NCI-H1105 treated with DMSO at 0.1 percent for 48 hours (cell line): ENCODE results near the gene SNRNP70.

ENCODE experiments used
- DNase-seq: peaks from one replicate; lab custom pipeline; 2025; lab: John Stamatoyannopoulos, UW

SNRNP70 gene

GRCh38 chr19:49102303-49102702 is 17.1 kb downstream of the SNRNP70 start:
- no peak for DNase-seq

DNA sequence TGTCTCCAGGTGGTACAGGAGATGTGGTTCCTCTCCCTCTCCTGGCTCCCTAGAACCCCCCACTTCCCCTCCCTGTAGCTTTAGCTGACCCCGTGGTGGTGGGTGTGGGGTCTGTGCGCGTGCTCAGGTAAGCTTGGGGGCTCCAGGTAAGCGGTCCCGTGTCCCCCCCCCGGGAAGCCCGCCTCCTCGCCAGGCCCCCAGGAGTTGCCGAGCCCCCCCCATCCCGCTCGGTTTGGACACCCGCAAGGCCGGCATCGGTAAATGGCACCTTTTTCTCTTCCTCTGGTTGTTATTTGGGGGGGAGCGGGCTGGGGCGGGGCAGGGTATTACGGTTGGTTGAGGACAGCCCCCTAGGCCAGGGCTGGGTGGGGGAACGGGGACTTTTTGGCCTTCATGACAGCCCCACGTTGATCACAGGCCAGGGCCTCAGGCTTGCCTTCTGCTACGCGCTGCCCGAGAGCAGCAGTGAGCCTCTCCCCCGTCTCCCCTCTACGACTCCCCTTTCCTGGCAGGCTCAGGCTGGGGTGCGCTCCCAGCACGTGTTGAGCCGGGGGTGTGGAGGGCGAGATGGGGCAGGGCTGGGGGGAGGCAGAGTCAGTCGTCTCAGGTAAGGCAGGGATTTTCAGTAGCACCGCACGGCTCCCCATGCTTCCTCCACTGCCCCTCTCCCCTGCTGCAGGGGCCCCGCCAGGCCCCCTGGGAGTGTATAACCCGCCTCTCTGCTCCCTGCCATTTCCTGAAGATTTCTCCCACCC is 18.3 kb downstream of the SNRNP70 start:
- DNase-seq, result no peak

DNA sequence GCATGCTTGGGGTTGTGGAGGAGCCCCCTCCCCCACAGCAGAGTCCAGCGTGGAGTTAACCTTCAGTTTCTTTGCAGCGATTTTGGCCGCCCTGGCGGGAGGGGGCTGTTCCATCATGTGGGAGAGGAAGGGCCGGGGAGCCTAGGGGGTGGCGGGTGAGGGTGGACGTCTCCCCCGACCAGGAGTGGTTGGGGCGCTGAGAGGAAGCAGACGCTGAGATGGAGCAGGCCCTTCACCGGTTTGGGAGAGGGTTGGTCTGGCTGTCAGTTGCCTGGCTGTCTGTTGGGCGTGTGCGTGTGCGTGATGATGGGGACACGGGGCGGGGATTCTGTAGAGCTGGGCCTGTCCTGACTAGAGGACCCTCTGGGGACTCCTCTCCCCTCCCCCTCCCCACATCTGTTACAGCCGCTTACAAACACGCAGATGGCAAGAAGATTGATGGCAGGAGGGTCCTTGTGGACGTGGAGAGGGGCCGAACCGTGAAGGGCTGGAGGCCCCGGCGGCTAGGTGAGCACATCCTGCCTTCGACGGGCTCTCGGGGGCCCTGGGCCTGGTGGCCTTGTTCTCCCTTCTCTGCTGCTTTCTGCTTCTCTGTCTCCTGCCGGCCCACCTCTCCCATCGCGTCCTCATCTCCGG is 19.1 kb downstream of the SNRNP70 start:
- DNase-seq, result no peak

DNA sequence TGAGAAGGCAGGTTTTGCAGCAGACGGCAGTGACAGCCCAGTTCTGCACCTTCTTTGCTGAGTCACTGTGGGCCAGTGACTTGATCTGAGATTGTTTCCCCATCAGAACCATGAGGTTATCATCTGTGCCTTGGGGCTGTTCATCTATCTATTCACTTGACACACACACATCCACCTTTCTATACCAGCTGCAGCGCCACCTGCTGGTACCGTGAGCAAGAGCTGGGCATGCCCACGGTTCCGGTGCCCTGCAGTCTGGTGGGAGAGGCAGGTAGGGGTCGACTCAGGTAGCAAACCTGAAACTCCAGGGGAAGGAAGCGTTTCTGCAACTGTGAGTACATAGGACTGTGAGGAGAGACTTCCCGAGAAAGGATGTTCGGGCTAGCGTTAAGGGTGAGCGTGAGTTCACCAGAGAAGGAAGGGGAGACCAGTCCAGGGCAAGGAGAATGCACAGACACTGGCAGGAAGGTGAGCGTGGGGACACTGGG is 21.4 kb downstream of the SNRNP70 start:
- DNase-seq, result peak; percentile 22

GRCh38 chr19:49107625-49108459 is 22.6 kb downstream of the SNRNP70 start:
- DNase-seq, result no peak

DNA sequence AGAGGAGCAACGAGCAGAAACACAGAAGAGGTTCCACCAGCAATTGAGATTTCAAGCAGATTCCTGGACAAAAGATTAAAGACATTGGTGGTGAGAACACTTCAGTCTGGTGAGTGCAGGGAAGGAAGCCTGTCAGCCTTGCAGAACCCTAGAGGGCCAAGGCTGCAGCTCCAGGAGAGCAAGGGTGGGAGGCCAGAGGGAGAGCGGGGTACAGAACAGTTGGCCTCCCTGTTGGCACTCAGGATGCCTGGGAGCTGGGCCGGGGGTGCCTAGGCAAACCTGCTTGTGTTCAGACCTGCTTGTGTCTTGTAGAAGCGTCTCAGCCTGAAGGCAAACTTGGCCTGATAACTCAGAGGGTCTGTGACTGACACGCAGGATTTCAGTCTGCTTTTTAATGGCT is 23.8 kb downstream of the SNRNP70 start:
- no peak for DNase-seq

DNA sequence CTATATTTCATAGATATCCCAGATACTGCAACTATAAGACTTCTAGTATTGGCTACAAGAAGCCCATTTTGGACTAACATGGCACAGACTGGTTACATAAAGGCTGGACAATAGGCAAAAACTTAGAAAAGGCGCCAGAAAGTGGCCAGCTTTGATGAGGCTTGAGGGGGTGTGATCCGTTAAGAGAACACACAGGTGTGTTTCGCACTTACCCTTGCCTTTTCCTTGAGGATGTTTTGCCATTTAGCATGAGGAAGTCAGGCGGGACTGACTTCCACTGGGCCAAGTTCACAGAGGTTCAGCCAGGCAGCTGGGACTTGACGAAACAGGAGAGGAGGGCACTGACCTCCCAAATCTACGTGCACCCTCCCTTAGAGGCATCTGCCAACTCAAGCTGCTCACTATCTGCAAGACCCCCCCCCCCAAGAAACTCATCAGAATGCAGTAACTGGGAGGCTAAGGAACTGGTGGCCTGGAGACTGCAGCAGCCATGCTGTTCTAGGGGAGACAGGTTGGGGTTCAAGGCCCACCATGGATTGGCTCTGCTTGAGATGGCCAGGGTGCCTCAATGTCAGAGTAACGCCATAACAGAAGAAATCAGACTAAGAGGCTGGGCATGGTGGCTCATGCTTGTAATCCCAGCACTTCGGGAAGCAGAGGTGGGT is 24.4 kb downstream of the SNRNP70 start:
- DNase-seq, result no peak

GRCh38 chr19:49110567-49110966 is 25.3 kb downstream of the SNRNP70 start:
- DNase-seq, result no peak

DNA sequence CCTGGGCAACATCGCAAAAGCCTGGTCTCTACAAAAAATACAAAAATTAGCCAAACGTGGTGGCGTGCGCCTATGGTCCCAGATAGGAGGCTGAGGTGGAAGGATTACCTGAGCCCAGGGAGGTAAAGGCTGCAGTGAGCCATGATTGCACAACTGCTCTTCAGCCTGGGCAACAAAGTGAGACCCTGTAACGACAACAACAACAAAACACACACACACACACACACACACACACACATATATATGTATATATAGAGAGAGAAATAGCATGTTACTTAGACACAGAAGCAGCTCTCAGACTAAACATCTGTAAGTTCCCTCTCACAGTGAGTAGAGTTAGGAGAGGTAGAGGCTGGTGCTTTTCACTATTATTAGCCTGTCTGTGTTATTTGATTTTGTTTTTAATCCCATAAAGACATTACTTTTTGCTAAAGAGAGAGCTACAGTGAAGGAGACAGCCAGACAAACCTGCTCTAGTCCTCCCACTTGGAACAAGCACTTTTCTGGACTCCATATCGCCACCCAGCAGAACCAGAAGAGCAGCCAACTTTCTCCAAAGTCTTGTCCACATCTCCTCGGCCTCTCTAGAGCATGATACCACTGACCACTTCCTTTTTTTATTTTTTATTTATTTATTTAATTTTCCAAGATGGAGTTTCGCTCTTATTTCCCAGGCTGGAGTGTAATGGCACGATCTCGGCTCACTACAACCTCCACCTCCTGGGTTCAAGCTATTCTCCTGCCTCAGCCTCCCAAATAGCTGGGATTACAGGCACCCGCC is 26.2 kb downstream of the SNRNP70 start:
- DNase-seq, result no peak

GRCh38 chr19:49113762-49114629 is 28.7 kb downstream of the SNRNP70 start, which contains the start of gene LIN7B:
LIN7B (plus strand) TSS chr19:49114370; CDS start chr19:49114405, 35 bp downstream.
- peak; percentile 72 for DNase-seq

- DNase-seq, result peak; percentile 46
Measured at GRCh38 chr19:49114630-49115363, 29.5 kb downstream of the SNRNP70 start.

DNA sequence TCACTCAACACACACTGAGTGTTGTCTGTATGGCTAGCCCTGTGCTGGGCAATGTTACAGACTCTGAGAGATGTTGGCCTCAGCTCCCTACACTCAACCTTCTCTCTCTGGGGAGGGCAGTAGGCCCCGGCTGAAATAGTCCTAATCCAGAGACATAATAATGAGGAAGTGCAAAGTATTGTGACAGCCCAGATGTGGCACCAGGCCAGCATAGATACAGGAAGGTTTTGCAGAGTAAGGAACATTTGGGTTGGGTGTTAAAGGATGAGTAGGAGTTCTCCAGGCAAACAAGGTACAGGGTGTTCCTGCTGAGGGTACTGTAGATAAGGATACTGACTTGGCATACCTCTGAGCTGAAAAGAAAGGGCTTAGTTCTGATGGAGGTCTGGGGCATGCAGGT is 31.3 kb downstream of the SNRNP70 start:
- no peak for DNase-seq

DNA sequence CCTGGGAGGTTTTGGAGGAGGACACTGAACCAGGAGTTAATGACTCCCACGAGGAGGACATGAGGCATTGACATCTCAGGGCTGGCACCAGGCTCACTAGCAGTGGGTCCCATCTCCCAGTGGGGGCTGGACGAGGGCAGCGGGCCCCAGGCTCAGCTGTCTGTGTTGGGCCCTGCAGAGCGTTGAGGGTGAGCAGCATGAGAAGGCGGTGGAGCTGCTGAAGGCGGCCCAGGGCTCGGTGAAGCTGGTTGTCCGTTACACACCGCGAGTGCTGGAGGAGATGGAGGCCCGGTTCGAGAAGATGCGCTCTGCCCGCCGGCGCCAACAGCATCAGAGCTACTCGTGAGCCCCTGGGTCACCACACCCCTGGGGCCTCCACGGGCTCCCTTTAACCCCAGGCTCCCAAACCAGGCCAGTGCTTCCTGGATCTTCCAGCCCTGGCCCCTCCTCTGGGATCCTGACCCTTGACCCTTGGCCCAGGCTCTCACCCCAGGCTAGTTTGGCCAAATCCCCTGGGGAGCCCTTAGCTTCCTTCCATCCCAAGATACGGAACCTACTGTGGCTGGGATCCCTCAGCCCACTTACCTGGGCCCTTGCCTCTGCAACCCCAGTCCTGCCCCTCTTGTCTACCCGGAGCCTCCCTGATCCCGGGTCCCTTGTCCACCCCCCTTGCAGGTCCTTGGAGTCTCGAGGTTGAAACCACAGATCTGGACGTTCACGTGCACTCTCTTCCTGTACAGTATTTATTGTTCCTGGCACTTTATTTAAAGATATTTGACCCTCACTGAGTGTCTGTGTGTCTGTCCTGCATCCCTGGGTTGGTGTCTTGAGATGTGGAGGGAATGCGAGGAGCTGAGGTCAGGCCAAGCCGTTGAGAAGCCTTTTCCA is 32.7 kb downstream of the SNRNP70 start:
- DNase-seq, result no peak

DNA sequence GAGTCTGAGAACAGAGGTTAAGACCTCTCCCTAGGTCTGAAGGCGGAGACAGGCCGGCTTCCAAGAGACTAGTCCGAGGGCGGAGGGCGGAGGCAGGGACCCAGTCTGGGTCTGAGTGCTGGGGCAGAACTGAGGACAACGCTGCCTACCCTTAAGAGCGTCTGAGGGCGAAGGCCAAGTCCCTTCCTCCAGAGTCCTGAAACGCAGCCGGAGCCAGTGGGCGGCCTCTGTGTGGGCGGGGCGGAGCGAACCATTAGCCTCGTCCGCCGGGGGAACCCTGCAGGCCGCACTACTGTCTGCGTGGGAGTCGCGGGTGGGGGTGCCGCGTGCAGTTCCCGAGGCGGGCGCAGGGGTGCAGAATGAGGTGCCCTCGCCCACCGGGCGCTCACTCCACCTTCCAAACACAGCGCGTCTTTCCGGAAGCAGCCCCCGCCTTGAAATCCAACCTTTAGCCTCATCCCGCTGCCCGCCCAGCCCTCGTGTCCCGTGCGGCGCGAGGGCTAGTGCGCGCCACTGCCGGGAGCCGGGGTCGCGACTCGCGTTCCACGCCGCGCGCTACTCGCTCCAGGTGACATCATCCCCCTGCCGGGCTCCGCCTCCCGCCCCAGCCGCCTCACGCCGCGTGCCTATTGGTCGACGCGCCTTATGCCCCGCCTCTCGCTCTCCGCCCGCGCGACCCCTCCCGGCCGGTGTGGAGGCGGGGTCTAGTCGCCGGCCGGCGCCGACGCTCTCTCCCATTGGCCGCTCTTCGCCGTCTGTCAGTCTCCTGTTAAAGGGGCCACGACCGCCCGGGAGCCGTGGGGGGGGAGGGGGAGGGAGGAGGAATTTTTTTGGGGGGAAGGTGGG is 33.5 kb downstream of the SNRNP70 start, which contains the start of gene C19orf73:
TSS of gene C19orf73 (minus strand) at position 579 of the 846 bp plus-strand sequence. CDS start at position 458, 121 bp downstream.
- peak; percentile 91 for DNase-seq

GRCh38 chr19:49119411-49120324 is 34.4 kb downstream of the SNRNP70 start, which contains the start of gene PPFIA3:
PPFIA3 (plus strand) TSS chr19:49119544; CDS start chr19:49127874, 8,330 bp downstream.
- no peak for DNase-seq

- no peak for DNase-seq
Measured at GRCh38 chr19:49120325-49120683, 35.1 kb downstream of the SNRNP70 start.
